NCI-H446 treated with DMSO at 0.1 percent for 48 hours (cell line): ENCODE data around the gene SMOC1.

Experiments used
- DNase-seq: peaks from one replicate; lab custom pipeline; 2025; lab: John Stamatoyannopoulos, UW

SMOC1 gene

DNA sequence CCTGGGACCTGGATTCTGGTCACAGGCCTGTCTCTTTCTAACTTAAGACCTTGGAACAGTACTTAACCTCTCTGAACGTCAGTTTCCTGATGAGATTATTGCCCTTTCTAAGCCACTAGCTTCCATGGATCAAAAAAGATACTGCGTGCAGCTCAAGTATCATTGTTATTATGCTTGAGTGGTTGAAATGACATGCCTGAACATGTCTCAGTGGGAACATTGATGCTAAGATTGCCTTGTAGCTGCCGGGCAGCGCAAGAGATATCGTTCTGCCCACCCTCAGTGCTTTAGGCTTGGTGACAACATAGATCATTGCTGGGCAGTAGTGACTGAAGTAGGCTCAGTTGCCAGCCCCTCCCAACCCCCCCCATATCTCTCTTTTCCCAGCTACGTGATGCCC lies 131.9 kb downstream of the SMOC1 start:
- no peak for DNase-seq

DNA sequence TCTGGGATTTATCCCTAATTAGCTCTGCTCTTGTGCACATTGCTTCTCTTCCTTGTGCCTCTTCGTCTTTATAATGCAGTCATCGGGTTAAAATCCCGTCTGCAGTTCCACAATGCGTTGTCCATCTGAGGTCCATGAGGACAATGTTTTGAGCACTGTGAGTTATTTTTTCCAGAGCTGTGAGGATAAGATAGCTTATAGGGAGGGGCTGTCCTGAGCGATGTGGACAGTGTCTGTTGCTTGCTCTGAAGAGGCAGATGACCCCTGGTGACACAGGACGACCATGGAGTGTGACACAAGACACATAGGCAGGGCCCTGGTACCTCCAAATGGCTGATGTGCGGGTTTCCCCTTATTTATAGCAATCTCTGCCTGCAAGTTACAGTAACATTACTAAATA lies 132.5 kb downstream of the SMOC1 start:
- DNase-seq: no peak

DNA sequence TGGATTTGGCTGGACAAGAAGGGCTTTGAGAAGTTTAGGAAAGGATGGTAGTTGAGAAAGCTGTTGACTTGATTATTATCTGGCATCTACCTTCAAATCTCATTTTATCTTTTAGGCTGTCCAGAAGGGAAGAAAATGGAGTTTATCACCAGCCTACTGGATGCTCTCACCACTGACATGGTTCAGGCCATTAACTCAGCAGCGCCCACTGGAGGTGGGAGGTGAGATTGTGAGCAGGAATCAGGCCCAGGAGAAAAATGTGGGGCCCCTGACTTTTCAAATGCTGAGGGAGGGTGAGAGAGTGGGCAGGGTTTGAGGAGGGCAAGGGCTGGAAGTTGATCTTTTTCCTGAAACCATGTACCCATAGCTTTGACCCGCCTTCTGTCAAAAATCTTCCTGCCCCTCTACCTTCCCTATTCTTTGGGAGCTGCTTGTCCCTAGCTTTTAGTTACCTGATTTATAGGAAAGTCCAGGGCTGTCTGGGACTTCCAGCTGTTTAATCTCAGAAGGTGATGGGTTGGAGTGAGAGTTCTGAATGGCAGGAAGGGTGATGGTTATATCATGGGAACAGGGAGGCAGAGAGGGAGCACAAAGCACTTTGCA lies 134.2 kb downstream of the SMOC1 start:
- no peak for DNase-seq

DNA sequence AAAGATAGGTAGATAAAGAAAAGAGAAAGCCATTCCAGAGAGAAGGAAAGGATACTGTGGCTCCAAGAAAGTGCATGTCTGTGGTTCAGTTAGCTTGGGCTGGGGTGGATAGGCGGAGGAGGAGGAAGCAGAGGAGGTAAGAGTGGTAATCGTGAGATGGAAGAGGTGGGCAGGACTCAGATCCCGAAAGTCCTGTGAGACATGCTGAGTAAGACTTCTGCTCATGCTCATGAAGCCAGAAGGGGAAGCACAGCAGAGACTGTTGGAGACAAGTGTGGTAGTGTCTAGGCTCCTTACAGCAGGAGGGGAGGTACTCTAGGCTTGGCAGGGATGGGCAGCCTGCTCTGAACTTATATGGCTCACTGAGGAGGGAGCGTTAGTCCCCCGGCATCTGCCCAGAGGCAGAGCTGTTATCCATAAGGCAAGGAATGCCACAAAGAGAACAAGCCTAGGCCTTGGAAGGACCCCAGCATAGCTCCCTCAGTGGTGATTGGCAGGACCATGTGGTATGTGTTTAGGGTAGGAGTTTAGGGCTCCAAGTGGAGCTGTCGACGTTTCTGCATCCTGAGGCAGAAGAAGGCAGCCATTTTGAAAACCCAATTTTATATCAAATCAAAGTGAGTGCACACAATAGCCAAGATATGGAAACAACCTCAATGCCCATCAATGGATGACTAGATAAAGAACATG lies 135.3 kb downstream of the SMOC1 start:
- DNase-seq: no peak

DNA sequence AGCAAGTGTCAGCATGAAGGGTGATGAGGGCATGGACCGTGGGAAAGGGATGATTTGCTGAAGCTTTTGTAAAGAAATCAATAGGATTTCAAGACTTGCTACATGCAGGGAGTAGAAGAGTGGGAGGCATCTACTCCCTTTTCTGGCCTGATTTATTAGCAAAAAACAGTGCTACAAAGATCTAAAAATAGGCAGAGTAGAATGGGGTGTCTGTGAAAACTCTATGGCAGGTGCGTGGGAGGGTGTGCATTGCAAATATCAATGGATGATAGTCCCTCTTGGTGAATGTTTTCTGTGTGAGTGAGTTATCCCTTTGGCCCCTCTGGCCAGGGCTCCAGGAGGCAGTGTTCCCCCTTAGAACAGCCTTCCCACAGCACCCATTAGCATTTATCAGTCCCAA lies 139.0 kb downstream of the SMOC1 start:
- no peak for DNase-seq

DNA sequence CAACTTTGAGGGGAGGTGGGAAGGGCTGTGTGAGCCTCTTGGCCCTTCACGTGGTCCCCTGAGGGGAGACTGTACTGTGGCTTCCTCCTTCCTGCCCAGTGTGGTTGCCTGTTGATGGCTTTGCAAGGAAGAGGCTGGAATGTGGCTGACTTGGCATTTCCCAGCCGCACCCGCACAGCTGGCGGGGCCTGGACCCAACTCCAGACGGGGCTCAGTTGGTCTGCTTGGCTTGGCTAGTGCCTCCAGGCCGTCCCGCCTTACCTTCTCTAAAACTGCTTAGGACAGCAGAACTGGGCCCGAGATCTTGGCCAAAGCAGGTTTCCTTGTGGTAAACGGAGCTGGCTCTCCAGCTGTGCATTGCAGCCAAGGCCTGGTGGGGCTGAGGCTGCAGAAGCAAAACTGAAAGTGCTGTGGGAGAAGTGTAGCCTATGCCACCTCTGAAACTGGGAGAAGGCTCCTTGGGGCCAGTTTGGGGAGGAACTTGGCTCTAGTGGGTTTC lies 139.5 kb downstream of the SMOC1 start:
- DNase-seq: no peak

DNA sequence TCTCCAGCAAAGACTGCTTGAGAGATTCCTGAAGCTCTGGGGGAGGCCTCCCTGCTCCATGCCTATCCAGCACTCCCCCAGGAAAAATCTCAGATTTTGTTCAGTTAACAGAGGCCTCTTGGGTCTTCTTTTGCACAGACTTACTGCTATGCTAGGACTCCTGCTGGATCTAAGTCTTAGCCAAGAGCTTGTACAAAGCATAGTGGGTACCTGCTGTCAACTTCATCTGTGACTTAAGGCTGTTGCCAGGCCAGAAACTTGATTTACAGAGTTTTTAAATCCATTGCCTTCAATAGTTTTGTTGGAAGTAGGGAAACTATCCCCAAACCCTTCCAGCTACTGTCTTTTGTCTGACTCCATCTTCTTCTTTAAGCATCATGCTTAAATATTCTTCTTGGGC lies 140.5 kb downstream of the SMOC1 start:
- DNase-seq: no peak

DNA sequence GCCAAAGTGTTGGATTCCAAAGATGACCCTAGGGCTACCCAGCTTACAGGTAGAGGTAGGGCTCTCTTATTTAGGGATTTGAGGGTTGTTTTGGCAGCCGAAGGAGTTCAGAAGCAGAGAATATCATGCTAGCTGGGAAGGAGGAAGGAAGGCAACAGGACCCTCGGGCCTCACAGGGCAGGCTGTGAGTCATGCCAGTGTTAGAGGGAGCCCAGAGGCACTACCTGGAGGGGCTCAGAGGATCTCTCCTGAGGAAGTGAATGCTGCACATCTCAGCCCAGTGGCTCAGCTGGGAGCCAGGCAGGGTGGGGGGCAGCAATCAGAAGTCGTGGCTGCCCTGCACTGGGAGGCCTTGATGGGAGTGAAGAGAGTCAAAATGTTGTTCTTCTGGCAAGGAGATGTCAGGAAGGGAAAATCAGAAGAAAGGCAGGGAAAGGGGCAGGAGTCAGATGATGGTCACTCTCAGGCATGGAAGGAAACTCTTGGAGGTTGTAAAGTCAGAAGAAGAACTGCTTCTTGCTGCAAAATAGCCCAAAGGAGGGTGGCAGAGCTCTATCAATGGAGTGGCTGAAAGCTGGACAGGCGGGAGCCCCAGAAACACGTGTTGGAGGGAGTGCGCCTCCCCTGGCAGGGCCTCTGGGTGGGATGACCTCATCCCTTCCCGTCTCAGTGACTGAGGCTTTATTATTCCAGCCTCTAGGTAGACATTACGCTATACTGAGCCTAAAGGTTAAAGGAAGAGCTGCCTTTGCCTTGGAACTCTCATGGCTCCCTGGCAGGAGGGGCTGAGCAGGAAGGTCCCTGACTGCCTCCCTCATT lies 141.3 kb downstream of the SMOC1 start:
- no peak for DNase-seq

DNA sequence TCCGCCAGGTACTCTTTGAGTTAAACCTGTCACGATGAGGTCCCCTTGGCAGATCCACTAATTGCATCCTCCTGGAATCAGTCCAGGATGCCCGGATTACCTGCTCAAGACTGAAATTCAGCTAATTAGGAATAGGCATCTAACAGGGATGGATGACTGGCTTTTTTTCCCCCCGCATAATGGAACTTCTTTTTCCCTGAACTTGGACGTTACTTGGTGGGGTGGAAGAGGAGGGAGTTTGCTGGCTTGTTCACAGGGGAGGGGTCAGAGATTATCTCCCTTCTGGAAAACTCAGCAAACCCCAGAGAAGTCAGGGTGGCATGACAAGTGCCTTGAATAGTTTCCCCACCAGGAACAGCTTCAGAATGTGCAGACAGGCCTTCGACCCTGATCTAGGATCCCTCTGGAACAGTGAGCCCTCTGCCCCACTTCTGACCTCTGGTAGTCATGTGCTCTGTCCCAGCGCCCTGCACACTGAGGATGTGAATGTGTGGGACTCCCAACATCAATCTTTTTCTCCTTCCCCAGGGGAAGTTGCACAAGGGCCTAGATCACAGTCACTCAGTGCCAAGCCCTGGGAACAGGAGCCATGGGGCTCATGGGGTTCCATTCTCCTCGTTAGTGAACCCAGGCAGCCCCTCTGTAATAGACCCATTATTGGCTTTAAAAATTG lies 142.5 kb downstream of the SMOC1 start:
- no peak for DNase-seq

DNA sequence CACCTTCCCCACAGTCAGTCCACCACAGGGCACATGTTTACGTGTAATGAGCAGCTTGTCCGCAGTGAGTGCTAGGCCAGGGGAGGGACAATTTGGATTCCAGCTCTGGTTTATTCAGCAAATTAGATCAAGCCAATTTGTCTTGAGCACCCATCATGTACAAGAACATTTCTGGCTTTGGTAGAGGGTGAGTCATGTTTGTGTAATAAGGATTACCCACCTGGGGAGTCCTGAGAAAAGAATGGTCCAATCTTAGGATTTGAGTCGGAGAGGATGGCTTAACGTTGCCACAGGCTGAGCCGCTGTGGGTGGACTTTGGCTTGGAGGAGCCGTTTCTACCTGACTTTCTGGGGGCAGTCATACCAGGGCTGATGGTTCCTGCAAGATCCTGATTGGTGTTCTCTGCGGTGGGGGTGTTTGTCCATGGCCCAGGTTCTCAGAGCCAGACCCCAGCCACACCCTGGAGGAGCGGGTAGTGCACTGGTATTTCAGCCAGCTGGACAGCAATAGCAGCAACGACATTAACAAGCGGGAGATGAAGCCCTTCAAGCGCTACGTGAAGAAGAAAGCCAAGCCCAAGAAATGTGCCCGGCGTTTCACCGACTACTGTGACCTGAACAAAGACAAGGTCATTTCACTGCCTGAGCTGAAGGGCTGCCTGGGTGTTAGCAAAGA lies 143.7 kb downstream of the SMOC1 start:
- no peak for DNase-seq

DNA sequence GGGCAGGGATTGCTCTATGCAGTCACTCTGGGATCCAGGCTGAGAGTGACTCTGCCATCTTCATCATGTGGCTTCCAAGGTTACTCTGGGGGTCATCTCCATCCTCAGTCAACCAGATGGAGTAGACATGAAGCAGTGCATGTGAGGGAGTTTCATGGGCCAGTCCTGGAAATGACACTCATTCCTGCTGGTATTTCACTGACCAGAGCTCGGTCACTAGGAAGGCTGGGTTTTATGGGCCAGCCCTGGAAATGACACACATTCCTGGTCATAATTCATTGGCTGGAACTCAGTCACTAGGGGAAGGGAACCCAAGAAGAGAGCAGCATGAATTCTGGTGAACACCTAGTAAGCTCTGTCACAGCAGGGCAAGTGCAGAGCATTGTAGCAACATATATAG lies 144.7 kb downstream of the SMOC1 start:
- DNase-seq: no peak

DNA sequence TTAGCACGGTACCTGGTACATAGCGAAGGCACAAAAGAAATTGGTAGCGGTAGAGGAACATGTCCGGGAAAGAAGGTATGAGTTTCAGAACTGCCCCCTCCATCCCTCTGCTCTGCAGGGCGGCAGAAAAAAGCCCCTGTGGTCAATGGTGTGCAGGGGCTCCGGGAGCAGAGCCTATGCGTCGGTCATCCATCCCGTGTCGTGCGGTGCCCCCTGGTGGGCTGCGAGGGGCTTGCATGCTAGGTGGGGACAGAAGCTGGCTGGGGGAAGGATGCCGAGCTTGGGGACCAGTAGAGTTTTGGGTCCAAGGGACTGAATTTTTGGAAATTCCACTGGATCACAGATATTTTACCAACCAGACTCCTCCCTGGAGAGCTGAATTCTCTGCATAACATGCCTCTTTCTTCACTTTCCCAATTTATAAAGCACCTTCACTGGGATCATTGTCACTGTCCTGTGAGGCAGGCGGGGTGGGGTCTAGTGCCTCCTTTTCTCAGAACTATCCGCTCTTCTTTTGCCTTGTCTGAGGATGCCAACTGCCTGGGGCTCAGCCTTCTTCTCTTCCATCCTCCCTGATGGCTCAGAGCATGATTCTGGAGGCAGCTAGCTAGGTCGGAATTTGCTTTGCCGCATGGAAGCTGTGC lies 148.7 kb downstream of the SMOC1 start:
- DNase-seq: no peak

DNA sequence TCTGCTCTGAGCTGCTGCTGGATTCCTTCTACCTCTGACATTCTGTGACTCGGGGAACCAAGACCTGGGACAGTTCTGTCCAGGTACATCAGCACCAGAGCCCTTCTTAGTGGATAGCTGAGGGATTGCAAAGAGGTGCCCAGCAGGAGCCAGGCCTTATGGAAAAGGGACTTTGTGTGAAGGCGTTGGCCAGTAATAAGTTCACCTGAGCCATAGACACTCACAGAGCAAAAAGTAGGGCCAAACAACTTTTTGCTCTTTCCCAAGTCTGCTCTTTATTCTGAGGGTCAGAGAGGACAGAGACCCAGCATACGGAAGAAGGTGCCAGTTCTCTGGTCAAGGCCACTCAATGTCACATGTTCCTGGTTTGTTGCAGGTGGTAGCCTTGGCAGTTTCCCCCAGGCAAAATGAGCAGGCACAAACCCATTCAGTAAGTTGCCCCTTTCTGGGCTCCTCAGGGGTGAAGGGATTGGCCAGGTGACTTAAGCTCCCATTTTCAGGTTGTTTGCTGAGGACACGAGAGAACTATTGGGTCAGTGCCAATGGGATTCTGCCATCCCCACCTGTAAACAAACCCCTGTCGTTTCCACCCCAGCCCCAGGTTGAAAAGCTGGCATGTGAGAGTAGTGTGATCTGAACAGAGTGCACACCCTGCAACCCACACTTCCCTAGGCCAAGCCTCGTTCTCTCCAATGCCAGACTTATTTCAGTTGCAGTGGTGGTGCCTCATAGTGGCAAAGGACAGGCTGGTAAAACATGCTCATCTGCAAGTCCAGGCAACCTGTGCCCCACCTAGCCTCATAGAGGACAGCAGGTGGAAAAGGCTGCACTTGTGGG lies 150.3 kb downstream of the SMOC1 start:
- DNase-seq: no peak

DNA sequence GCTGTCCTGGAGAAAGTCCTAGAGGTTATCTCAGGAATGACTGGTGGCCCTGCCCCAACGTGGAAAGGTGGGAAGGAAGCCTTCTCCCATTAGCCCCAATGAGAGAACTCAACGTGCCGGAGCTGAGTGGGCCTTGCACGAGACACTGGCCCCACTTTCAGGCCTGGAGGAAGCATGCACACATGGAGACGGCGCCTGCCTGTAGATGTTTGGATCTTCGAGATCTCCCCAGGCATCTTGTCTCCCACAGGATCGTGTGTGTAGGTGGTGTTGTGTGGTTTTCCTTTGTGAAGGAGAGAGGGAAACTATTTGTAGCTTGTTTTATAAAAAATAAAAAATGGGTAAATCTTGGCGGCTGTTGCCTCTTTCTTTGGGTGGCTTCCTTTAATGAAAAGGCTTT lies 152.8 kb downstream of the SMOC1 start:
- DNase-seq: no peak

DNA sequence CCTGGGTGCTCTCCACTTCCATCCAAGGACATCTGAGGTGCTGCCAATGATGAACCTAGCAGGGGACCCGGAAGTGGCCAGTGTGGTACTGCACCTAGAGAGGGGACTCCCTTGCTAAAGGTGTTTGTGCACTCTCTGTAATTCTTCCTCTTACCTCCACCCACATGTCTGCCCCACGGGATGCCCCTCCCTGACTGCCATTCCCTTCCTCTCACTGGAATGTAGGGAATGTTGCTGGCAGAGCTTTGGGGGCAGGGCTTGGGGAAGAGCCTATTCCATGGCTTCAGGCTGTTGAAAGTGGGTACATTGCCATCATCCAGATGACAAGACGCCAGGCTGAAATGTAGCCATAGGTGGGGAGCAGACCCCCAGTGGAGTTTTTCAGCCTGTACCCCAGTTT lies 153.2 kb downstream of the SMOC1 start:
- DNase-seq: no peak

DNA sequence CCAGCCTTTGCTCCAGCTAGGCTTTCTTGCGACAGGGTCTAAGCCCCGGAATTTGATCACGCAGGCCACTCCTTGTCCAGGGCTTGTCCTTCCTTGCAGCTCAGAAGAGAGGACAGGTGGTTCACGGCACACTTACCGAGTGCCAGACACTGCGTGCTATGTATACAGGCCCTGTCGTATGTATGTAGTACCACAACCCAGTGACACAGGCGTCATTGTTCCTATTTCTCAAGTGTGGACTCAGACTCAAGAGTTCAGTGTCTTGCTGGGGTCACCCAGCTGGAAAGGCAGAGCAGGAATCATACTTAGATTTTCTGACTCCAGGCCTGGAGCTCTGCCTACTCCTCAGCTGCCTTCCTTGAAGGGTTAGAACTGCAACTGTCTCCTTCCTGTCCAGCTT lies 153.9 kb downstream of the SMOC1 start:
- DNase-seq: no peak

DNA sequence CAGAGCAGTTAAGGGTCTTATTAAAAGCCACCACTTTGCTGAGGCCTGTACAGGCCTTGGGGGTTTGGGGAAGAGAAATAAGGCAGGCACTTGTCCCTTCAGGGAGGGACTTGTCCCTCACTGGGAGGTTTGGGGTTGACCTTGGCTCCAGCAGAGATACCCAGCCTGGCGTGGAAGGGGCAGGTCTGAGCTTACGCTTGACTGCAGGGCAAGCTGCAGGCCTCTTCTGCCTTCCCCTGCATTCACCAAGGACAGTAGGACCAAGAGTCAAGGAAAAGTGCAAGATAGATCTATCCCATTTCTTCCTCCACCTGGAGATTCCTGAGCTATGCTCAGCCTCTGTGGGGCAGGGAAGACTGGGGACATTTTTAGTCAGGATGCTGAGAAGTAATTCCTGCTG lies 154.3 kb downstream of the SMOC1 start:
- DNase-seq: no peak

DNA sequence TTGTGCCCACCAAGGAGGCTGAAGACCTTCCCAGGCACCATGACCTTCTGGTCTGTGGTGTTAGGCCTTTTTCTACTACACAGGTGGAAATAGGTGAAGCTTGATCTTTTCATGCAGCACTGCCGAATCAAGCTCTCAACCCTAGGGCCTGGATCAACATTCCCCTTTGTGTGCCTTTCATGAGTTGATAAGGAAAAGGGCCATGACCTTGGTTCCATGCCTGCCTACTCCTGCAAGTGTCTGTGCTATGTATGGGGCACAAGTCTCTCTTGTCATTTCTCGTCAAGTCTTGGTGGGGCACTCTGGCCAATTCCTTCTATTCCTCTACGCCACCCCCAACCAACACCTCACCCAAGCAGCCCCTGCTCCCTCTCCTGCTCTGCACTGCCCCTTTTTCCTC lies 155.0 kb downstream of the SMOC1 start:
- no peak for DNase-seq

DNA sequence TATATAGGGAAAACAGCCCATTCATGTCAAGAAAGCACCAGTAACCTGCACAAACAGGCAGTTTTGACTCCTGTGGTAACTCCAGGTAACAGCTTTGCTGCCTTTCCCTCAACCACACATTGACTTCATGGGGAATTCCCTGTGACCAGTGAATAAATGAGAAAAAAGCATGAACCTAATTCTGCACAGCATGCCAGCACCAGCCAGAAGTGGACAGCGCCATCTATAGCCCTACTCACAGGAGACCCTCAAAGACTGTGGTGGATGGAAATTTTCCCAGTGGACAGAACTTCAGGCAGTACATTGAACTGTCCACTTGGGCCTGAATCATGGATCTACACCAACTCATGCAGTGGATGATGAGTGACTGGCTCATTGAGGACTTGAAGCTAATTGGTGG lies 157.4 kb downstream of the SMOC1 start:
- no peak for DNase-seq

DNA sequence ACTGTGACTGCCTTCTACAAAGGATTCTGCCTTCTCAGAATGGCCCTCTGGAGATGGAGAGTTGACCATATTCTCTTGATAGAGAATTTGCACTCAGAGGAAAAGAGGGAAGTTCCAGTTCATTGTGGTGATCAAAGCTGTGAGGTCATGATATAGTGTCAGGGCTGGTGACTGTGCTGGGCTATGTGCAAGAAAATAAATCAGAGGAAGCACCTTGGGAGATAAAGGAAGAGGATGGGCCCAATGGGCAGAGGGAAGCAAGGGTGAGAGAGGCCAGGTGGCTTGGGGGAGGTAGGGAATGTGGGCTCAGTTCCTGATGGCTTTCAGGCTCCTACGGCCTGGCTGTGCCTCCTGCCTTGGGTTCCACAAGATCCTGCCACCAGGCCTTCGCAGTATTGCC lies 163.8 kb downstream of the SMOC1 start:
- no peak for DNase-seq

DNA sequence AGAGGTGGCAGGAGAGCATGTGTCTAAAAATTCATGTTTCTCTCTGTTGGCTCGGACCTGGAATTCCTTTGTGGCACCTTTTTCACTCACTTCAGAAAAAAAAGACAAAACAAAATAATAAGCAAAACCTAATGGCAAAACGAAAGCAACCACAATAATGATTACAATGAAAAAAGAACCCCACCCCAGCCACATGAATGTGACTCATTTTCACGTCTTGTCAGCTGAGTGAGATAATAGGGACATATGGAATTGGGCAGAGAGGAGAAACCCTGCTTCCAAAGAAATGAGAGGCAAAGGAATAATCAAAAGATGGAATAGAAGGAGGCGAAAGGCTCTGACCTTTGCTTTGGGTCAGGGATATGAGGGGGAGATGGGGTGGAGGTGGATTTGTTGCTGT lies 166.1 kb downstream of the SMOC1 start:
- DNase-seq: no peak
